GM21526 (cell line): ENCODE data around the gene ABHD15.

Experiments
- ATAC-seq: cut with Tn5 transposase; IDR thresholded peaks from one replicate; pipeline ENCODE4 v1.9.1; 2021; ENCODE audit warnings: moderate library complexity; ENCODE audit not compliant: unreplicated experiment, low FRiP score

Gene ABHD15

DNA sequence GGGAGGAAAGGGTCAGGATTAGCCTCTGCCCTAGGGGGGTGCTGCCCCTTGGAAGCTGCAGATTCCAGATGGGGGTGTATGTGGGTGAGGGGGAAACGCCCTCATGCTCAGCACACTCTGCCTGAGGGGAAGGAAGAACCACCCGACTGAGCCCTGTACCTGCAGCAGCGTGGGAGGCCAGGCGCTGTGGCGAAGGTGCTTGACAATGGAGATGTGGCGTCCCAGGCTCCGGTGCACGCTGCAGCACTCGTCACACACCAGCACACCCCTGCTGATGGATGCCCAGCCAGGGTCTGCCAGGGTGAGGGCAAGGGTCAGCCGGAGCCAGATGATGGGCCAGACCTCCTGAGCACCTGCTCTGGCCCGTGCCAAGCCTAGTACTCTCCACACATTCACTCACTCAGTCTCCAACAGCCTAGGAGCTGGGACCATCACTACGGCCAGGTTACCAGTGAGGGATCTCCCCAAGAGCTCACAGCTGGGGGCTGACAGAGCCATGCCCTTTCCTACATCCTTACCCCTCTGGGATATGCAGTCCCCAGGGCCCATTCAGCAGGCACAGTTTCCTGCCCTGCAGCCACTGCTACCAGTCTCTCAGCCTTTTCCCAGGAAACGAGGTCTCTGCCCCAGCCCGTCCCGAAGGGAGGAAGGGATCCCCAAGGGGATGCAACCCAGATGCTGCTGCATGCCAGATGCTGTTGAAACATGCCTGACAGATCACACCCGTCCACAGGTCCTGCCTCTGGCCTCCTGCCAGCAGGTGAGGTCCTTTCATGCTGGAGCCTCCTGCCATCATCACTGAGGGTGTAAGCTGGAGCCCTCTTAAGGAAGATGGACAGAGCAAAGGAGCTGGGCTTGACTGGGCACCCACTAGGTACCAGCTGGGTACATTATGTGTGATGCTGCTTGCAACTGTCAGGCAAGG, 16.7 kb upstream of the ABHD15 start:
- no peak for ATAC-seq

DNA sequence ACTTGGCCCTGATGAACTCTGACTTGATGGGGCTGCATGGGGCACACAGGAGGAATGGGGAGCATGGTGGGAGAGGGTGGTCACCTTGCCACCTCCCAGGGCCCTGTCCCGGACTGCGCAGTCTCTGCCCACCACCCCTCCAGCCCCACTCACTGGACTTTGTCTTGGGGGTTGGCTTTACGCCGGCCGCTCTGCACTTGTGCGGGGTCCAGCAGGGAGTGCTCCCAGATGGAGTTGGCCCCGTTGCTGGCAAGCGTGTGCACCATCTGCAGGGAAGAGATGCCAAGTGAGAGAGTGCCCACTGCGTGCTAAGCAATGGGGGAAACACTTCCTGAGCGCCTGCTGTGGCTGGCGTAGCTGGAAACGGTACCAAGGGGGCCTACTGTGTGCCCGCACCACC, 15.9 kb upstream of the ABHD15 start:
- ATAC-seq: no peak

DNA sequence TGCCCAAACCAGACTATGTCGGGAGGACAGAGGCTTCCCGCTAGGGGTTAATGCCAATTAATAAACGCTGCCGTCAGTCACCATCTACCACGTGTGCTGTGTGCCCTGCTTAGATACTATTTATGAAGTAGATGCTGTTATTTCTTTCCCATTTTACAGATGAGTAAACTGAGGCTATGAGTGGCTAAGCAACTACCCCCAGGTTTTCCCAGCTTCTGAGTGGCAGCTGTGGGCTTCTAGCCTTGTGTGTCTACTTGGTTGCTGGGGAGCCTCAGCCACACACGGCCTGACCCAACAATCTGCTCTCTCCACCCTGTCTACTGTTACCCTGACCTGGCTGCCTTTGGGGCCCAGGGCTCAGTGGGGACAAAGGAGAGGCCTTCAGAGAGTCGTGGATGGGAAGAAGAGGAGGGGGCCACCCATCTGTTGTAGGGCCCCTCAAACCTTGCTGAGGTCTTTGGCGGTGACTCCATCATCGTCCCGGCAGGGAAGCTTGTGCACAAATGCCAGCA, 15.5 kb upstream of the ABHD15 start:
- ATAC-seq: no peak

DNA sequence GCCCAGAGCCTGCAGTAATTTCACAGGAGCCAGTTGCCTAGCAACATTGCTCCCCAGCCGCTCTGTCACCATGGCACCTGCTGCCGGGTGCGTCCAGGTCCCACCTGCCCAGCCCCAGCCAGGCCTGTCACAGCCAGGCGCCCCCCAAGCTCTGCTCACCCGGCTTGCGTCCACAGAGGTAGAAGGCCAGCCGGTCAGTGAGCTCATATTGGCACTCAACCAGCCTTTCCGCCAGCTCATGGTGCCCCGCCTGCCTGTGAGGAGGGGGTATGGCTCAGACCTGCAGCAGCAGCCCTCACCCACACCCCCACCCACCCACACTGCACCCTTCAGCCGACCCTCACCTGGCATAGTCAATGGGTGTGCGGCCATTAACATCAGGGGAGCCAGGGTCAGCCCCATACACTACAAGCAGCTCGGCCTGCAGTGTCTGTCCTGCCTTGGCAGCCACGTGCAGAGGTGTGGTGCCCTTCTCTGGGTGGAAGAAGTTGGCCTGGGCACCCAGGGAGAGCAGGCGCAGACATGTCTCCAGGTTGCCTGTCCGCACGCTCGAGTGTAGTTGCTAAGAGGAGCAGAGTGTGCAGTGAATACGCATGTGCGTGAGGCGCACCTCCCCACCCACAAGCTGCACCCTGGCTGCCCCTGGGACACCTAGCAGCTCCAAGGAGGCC, 14.9 kb upstream of the ABHD15 start:
- ATAC-seq: no peak

DNA sequence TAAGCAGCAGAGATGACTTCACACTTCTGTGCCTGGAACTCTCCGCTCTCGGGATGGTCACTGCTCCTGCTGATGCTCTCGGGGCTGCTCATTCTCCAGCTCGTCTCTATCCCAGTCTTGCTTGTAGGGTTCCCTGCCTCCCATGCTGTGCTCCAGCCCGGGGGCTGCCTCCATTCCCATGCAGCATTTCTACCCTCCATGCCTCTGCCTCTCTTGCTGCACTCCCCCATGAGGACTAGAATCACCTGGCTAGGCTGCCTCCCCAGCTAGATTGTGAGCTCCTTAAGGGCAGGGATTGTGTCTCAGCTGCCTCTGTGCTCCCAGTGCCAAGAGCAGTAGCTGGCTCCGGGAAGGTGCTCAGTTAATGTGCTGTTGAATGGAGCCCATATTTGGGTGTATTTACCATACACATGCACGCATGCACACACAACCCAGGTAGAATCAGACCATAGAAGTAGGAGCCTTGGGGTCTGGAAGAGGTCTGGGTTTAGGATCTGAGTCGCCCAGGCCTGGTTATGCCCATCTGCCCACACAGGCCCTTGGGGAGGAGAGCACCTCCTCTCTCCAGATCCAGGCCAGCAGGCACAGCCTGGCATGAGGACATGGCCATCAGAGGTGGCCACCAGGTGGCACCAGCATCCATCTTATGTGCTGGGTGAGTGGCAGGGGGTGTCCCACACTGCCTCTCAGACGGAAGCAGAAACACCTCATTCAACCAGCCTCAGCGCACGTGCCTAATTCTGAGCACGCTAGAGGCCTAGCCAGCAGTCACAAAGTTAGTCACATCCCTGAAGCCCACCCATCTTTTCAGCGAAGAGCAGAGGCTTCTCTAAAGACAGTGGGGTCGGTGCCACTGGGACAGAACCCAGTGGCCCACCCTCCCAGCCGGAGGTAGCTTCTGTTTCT, 13.3 kb upstream of the ABHD15 start:
- ATAC-seq: peak; percentile 52

DNA sequence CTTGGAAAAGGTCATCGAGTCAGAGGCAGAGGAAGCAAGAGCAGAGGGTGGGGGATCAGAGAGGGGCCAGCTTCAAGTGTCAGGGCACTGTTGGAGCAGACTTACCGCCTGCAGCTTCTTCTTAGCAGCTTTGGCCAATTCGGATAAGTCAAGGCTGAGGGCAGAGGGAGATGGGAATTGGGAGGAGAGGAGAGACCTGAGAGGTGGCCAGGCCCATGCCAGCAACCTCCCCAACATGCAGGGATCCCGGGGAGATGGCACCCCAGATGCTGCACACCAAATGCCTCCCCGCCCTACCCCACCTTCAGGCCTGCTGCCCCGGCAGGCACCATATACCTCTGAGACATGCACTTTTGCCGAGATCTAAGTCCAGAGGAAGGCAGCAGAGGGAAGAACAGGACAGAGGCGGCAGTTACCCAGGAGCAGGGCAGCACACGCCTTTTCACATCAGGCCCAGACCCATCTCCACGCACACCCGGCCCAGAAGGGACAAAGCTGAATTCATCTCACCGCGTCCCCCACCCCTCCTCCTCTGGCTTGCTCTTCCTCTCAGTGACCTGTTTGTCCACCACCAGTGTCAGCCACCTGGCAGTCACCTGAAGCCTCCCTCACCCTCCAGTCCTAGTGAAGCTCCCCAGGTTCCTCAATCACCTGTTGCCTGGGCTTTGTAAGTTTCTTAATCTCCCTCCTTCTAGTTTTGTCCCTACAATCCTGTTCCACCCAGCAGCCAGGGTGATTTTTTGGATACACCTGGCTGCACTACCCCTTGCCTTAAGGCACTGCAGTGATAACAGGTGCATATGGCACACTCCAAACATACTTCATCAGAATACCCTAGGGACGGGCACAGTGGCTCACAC, 12.0 kb upstream of the ABHD15 start:
- ATAC-seq: no peak

DNA sequence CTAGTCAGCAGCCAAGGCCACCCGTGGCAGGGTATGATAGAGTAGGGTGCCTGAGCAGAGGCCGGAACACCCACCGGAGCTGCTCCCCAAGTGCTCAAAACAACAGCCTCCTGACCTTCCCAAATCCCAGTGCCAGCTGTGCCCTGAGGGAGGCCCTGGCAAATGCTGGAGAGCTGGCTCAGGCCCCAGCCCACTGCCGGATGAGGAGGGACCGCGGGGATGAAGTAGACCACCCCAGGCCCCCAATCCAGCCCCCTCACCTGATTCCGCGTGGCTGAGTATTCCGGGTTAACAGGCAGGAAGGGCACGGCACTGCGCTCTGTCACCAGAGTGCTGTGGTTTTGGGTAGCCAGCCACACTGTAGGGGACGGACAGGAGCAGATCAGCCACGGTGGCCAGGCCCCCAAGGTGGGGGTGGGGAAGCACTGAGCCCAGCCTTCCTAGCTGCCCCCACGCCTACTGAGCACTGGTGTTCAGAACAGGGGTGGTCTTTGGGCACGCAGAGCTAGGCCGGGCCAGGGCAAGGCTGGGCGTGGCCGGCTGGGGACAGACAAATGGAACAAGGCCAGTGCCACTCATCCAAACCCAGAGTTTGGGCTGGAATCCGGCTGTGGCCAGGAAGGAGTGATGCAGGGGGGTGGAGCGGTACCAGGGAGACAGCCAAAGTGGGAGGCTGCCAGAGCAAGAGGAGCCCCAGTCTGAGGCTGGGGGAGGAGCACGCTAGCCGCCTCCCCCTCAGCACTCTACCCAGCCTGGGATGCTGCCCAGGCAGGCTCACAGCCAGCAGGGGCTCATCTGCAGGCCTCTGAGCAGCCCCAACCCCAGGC, 10.8 kb upstream of the ABHD15 start:
- ATAC-seq: no peak

DNA sequence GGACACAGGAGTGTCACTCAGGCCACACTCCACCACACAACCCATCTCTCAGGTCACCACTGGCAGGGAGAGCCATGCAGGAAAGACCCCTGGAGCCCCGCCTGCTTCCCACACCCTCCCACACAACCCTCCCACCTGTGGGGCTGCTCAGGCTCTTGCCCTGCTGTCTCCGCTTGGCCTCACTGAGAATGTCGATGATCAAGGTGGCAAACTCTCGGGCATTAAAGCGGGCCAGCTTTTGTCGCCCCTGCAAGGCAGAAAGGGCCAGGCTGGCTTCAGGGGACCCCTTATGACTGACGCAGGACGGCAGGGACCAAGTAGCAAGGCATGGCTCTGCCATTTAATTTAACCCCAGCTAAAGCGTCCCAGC, 10.1 kb upstream of the ABHD15 start:
- ATAC-seq: no peak

DNA sequence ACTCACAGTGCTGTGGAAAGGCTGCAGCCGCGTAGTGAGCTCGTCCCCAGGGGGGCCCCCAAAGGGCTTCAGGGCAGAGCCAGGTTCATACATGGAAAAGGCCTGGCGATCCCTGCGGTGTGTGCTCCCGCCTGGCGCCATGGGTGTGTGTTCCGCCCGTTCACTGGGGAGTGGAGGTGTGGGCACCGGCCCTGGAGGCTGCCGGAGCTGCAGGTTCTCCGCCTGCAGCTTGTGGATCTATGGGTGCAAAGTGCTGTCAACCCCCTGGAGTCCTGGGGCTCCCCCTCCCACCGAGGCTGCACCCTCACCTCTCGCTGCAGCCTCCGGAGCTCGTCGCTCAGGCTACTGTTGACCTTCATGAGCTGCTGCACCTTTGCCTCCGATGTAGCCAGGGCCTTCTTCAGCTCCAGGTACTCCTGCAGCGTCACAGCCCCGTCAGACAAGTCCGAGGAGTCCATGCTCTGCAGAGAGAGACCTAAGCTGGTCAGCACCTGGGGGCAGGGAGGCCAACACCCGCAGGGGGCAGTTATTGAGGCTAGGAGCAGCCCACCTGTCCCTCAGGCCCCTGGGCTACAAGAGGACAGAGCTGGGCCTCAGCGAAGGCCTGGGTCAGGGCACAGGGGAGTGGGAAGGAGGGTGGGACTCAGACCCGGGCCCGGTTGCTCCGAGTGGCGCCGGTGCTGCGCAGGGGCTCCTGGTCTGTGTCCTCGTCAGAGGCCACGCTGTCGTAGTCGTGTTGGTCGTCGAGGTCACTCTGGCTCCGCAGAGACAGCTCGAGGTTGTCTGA, 9.6 kb upstream of the ABHD15 start:
- ATAC-seq: no peak

DNA sequence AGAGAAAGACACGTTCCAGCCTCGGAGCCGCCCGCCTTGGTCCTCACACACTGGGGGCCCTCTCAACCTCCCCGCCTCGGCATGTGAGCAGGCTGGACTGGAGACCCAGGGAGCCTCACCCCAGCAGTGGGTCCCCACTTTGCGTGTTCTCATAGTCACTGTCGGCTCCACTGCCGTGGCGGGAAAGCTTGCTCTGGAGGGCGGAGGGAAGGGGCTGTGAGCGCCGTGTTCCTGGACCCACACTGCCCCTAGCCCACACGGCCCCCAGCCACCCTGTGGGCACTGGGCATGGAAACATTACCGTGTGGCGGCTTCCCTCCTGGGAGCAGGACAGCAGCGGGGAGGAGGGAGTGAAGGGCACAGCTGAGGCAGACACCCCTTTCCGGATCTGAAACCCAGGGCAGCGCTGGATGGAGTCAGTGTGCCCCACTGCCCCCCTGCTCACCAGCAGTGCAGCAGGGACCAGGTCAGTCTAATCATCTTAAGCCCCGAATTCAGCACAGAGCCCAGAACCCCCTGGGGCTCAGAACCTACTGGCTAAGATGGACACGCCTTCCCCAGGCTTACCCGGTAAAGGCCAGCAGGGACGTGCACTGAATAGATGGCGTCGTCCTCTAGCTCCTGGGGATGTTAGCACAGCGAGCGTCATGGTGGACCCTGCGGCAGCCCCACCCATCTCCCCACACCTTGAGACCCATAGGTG, 8.8 kb upstream of the ABHD15 start:
- no peak for ATAC-seq

DNA sequence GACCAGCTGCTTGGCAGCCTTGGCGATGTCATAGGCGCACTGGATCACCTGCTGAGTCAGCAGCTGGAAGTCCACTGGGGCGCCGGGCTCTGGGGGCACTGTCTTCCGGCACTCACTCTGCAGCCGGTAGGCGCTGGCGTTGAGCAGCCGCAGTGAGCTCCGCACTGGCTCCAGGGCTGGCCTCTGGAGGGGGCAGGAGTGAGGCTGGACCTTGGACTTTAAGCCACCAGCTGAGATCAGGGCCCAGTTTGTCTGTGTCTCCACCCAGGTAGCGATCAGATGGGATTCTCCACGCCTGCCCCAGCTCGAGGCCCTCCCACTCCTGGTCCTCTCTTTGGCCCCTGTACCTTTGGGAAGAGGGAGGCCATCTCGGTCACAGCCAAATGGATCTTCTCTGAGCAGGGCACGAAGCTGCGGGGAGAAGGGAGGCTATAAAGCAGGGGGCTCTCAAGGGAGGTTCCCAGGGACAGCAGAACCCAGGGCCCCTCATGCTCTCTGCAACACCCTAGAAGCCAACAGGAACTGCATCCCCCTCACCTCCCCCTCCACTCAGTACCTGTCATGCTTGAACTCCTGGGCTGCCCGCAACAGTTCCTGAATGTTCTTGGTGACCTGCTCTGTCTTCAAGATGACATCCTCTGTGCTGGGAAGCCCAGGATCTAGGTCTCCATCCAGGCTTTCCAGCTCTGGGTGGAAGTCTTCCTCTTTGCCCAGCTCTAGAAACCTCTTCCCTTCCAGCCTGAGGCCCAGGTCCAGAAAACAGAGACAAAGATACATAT, 8.1 kb upstream of the ABHD15 start:
- no peak for ATAC-seq

DNA sequence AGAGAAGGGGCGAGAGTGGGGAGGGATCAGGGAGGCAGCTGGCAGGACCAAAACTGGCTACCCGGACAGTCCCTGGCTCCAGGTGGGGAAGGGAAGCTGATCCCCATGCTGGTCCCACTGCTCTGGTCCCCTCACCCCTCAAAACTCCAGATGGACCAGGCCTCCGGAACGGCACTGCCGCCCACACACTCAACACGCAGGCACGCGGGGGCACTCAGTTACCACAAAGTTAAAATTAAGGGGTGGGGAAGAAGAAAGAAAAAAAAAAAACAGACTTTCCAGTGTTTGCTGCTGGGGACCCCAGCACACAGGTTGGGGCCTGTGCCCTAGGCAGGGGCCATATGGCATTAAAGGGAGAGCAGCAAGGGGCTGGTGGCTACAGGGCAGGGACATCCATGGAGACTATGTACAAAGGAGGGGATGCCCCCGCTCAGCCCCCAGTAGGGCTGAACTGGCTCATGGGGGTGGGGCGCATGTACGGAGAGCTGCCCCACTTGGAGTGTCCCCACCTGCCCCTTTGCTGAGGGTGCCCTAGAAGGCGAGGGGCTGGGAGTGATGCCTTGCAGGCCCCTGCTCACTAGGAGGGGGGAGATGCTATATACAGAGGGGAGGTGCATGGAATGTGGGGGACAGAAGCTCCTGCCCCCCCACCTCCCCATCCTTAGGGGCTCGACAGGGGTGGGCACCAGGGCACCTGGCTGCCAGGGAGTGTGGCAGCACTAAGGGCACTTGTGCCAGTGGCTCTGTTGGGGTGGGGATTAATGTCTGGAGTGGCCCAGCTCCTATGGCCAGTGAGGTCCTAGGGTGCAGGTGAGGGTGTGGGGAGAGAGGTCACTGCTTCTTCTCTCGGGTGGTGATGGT, 7.3 kb upstream of the ABHD15 start:
- no peak for ATAC-seq

DNA sequence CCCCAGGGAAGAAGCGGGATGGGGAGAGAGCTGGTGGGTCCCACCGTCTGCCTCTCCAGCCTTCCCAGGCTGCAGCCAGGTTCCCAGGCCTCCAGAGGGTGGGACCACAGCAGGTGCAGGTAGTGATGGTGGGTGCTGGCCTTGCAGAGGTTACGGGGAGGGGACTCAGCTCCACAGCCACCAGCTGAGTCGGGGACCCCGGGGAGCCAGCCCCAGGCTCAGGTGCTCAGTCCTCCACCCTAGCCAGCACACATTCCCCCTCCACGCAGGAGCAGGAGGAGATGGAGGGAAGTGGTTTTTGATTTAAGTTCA, 6.7 kb upstream of the ABHD15 start:
- ATAC-seq: no peak

DNA sequence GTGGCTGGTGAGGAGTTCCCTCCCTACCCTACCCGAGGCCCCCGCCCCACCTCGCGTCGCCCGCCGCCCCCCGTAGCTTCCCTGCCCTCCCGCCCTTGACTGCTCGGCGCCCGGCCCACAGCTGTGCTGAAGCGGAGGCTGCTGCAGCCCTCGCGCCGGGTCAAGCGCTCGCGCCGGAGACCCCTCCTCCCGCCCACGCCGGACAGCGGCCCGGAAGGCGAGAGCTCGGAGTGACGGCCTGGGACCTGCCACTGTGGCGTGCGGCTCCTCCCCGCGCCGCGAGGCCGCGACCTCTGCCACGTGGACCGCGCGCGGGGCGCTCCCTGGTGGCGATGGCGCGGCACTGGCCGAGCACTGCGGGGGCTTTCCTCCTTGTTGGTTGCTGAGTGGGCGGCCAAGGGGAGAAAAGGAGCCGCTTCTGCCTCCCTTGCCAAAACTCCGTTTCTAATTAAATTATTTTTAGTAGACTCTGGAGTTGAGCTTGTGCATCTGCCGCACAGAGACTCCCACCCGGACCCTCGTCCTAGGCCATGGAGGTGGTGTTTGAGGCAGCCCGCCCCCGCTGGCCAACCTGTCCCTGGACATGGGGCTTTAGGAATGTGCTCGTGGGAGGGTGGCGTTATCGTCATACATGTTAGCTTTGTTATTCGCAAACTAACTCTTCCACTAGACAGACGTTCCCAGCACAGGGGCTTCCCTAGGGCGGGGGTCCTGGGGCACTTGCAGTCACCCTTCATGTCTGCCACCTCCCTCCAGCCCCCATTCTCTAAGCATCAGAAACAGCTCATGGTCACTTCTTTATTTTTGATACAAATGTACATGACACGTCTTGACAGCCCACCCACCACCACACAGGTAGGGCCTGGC, 6.1 kb upstream of the ABHD15 start:
- no peak for ATAC-seq
